NCI-H2196 treated with DMSO at 0.1 percent for 48 hours (cell line): Measurements from ENCODE around the gene NDE1.

ENCODE experiments used
- DNase-seq: peaks from one replicate; lab custom pipeline; 2025; ENCODE audit not compliant: unreplicated experiment; lab: John Stamatoyannopoulos, UW

NDE1 gene

GRCh38 chr16:15765116-15765515 is 115.1 kb downstream of the NDE1 start:
- DNase-seq, result no peak

GRCh38 chr16:15765880-15766279 is 115.8 kb downstream of the NDE1 start:
- peak; percentile 9 for DNase-seq

DNA sequence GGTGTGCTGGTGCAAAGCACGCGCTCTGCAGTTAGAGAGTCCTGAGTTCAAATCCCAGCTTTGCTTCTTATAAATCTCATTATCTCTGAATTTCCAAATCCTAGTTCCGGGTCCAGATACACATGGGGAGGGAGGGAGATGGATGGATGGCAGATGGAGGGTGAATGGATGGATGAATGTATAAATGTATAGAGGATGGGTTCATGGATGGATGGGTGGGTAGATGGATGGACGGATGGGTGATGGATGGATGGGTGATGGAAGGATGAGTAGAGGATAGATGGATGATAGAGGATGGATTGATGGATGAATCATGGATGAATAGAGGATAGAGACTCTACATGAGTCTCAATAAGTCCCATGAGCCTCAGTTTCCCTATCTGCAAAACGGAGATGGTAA is 116.9 kb downstream of the NDE1 start:
- no peak for DNase-seq

GRCh38 chr16:15768201-15768600 is 118.2 kb downstream of the NDE1 start:
- no peak for DNase-seq

- DNase-seq, result no peak
Observed at GRCh38 chr16:15769239-15769638, 119.2 kb downstream of the NDE1 start.

DNA sequence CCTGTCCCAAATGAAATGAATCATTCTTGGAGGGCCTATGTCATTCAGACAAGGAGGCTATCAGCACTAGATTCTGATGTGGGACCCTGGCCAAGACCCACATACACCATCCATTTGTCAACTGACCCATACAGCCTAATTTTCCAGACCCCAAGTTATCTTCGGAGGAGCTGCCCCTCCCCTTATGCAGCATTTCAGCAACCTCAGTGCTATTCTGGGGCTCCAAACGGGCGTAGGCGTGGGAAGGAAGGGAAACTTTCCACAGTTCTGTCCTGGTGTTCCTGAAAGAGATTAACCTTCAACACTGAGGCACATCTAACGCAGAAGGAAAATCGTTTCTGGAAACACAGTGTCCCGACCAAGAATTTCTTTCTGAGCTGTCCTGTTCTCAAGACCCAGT is 120.1 kb downstream of the NDE1 start:
- DNase-seq, result no peak

- no peak for DNase-seq
Observed at GRCh38 chr16:15770512-15770911, 120.5 kb downstream of the NDE1 start.

- no peak for DNase-seq
Observed at GRCh38 chr16:15771694-15772093, 121.6 kb downstream of the NDE1 start.

GRCh38 chr16:15772579-15773293 is 122.7 kb downstream of the NDE1 start:
- no peak for DNase-seq

- no peak for DNase-seq
Observed at GRCh38 chr16:15773968-15774367, 123.9 kb downstream of the NDE1 start.

DNA sequence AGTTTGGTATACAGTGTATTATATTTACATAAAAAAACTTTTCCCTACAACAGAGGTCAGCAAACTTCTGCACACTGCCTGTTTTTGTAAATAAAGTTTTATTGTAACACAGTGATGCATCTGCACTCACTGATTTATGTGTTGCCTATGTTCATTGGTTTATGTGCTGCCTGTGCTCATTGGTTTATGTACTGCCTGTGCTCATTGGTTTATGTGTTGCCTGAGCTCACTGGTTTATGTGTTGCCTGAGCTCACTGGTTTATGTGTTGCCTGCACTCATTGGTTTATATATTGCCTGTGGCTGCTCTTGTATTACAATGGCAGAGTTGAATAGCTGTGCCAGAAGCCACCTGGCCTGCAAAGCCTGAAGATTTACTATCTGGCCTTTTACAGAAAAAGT is 125.2 kb downstream of the NDE1 start:
- no peak for DNase-seq

- DNase-seq, result no peak
Observed at GRCh38 chr16:15775663-15776304, 125.7 kb downstream of the NDE1 start.
